Subcutaneous adipose tissue (tissue), 4 donors: ENCODE data around the gene ZBTB7A. TPM values are rescaled to one million over a fixed set of nuclear protein-coding genes. Genes with fewer than 3 reads are reported as not detected.

Experiments used
- total RNA-seq, 4 donors: library from RNA; depleted of rRNA; stranded (reverse); fragments of >200 nt; gene quantifications; one replicate each; pipeline ENCODE4 v1.1.0, GENCODE V29; 2016
- TF ChIP-seq, protein P1 (sequence below): fragments of 450-650 bp; IDR thresholded peaks from one replicate; pipeline ENCODE4 v1.5.1; 2016; ENCODE audit warnings: low read depth, mild to moderate bottlenecking, control low read depth, antibody characterized with exemption, moderate library complexity

The ZBTB7A gene
- total RNA-seq, 4 donors from 2014 or later = 14.2 to 63.9 (median 28.7) TPM

DNA sequence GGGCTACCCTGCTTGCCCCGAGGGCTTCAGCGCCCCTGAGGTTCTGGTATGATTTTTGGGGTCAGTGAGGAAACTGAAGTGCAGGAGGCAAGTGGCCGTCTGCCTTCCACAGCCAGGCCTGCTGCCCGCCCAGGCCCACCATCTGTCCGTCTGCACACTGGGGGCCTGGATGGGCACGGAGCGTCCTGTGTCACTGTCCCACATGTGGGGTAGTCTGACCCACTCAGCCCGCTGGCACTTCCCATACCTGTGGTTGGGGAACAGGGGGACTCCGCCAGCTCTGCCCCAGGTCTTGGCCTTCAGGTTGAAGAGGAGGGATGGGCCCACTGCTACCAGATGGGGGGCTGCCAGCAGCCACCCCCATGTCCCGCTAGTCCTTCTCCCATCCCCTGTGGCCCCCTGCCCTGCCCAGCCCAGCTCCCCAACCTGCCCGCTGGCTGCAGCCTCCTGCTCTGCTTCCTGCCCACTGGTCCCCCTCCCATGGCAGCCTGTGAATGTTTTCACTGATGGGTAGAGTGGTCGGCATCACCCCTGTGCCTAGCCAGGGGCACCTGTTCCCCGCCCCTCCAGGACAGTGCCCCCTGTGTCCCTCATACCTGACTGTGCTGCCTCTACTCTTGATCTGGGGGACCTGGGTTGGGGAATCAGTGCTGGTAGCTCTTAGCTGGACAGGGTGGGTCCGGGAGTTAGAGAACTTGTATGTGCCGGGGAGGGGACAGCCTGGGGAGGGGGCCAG is 49.6 kb downstream of the ZBTB7A start:
- TF ChIP-seq, protein P1, sequence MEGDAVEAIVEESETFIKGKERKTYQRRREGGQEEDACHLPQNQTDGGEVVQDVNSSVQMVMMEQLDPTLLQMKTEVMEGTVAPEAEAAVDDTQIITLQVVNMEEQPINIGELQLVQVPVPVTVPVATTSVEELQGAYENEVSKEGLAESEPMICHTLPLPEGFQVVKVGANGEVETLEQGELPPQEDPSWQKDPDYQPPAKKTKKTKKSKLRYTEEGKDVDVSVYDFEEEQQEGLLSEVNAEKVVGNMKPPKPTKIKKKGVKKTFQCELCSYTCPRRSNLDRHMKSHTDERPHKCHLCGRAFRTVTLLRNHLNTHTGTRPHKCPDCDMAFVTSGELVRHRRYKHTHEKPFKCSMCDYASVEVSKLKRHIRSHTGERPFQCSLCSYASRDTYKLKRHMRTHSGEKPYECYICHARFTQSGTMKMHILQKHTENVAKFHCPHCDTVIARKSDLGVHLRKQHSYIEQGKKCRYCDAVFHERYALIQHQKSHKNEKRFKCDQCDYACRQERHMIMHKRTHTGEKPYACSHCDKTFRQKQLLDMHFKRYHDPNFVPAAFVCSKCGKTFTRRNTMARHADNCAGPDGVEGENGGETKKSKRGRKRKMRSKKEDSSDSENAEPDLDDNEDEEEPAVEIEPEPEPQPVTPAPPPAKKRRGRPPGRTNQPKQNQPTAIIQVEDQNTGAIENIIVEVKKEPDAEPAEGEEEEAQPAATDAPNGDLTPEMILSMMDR = no peak

DNA sequence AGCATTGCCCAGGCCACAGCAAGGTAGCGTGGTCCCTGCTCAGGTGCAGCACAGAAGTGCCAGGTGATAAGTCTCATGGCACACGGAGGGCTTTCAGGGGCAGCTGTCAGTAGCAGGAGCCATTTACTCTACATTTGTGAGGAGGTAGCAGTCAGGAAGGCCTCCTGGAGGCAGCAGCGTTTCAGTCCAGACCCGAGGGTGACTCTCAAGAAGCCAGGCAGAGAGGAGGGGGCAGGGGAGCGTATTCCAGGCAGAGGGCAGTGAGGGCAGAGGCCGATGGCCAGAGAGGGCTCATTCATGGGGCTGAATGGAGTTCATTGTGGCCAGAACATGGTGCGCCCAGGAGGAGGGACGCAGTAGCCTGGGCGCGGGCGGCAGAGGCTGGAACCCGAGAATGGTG is 50.2 kb downstream of the ZBTB7A start:
- TF ChIP-seq, protein P1 = no peak

DNA sequence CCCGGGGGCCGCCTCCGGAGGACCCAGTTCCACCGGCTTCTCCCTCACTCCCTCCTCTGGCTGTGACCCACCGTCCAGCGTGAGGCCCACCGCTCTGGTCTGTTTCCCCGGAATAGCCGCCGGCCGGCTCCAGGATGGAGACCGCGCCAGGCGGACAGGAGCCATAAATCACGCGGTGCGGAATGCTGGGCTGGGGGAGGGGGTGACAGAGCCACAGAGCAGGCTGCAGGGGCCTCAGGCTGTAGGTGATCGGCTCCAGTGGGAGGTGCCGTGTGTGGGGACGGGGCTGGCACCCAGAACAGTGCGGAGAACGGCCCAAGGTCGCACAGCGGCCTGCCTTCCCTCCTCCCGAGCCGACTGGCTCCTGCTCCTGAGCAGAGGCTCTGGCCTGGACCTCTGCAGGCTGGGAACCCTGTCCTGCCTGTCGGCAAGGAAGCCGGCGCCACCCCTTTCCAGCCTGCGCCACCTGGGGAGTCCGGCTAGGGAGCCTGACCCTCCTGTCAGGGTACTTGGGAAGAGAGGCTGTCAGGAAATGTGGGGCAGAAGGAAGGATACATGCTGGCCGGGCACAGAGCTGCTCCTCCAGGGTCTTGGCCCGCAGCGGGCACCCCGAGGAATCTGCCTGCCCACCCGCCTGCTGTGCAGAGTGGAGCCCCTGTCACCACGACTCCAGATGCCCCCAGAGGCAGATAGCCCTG is 50.8 kb downstream of the ZBTB7A start:
- TF ChIP-seq, protein P1 = no peak

DNA sequence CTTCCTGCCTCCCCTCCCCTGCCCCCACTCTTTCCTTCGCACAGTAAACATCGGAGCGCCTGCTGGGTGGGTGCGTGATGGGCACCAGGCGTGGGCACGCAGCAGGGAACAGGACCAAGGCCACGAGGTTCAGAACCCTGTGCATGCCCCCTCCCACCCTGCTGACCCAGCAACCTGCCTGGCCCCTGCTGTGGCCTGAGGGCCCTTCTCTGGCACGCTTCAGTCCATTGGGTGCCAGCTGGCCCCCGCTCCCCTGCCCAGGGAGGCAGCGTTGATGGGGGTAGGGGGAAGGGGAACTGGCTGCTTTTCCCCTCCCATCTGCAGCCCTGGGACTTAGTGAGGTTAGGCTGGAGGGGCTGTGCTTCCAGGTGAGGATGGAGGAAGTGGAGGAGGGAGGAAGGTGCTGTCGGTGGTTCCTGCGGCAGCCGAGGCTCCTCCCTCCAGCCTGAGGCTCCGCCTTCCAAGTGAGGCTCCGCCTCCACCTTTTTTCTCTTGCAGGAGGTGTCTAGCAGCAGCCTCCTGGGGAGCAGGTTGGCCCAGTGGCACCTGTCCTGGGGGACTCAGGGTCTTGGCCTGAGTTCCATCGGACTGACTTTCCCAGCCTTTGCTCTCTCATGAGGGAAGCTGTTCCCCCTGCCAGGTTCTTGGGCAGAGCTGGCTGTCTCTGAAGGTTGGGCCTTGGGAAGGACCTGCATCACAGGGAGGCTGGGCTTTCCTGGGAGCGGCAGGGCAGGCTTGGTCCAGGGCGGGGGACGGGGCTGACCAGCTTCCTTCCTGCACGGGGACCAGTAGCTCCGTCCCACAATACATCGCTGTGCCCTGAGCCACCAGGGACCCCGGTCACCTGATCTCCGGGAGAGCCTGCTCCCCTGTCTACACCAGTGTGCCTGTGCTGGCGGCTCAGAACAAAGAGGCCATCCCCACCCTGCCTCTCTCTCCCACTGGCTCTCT is 51.9 kb downstream of the ZBTB7A start:
- TF ChIP-seq, protein P1 = no peak

DNA sequence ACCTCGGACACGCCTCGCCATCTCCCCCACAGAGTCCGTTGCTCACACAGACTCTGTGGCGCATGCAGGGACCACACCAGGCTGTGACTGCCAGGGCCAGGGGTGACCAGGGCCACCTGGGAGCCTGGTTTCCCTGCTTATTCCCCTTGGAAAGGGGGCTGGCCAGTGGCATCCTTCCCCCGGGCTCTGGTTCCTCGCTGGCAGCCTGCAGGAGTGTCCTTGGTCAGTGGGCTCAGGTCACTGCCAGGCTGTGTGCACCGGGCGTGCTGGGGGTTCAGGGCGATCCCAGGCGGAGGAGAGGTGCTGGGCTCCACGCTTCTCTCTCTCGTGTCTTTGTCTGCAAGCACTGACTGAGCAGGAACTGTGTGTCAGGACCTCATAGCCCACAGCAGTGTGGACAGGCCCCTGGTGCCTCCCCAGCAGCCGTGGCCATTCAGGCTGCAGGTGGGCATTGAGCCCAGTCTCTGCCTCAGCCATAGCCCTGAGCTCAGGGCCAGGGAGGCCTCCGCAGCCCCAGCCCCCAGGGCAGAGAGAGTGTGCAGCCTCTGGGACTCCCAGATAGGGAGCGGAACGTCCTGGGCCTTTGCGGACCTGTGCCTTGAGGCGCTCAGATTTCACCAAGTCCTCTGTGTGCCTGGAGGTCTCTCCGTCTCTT is 52.7 kb downstream of the ZBTB7A start:
- TF ChIP-seq, protein P1 = no peak

DNA sequence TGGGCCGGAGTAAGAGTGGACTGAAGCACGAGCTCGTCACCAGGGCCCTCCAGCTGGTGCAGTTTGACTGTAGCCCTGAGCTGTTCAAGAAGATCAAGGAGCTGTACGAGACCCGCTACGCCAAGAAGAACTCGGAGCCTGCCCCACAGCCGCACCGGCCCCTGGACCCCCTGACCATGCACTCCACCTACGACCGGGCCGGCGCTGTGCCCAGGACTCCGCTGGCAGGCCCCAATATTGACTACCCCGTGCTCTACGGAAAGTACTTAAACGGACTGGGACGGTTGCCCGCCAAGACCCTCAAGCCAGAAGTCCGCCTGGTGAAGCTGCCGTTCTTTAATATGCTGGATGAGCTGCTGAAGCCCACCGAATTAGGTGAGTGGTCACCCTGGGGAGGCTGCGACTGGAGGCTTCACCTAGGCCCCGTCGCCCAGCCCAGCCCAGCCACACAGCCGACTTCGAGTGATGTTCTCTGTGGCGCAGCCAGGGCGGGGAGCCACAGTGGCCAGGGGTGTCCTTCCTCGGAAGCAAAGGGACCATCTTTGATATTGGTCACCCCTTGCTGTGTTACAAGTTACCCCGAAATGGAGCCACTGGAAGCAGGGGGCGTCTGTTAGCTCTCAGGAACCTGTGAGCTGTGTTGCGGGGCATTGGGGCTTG is 53.6 kb downstream of the ZBTB7A start:
- TF ChIP-seq, protein P1 = no peak
